ENCODE data around the gene CCNF. TPM values are rescaled to one million over a fixed set of nuclear protein-coding genes. Genes with fewer than 3 reads are reported as not detected.

The CCNF gene
- total and polyA plus RNA-seq, 9 of the 15 experiments (the other 6 are each of a cell fraction or from before 2014, with no cell fraction given), result 4.1 to 70.1 (median 29.5) TPM

DNA sequence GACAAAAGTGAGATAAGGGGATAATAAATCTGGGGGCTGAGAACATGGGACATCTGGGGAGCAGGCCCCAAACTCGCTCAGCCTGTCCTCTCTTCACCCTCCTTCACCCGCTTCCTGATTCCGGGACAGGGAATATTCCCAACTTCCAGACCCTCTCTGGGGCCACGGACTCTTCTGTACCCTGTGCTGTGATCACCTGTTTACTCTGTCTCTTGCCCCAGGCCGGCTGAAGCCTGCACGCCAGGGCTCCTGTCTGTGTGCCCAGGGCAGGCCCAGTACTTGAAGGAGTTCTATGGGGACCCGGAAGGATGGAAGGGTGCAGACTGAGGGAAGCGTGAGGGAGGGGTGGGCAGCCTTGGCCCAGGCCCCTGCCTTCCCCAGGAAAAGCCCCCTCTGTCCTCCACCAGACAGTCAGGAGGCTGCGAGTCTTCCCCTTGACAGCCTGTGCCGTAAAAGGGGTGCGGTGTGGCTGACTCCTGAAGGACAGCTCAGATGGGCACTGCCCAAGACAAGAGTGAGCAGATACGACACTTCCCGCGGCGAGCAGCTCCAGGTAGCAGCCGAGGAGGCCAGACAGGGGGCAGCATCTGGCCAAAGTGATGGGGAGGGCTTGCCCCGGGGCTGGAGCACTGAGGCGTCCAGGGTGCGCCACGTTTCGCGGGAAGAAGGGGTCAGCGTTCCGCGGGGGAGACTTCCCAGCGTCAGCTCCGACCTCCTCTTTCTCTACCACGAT lies 1.0 kb upstream of the CCNF start (continued):
- TF ChIP-seq, protein P1, sequence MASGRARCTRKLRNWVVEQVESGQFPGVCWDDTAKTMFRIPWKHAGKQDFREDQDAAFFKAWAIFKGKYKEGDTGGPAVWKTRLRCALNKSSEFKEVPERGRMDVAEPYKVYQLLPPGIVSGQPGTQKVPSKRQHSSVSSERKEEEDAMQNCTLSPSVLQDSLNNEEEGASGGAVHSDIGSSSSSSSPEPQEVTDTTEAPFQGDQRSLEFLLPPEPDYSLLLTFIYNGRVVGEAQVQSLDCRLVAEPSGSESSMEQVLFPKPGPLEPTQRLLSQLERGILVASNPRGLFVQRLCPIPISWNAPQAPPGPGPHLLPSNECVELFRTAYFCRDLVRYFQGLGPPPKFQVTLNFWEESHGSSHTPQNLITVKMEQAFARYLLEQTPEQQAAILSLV (tag; IDR thresholded peaks at IDR 0.05), result no peak
- TF ChIP-seq AFF4 (CRISPR knock-in tag; IDR thresholded peaks at IDR 0.05) (0 out of 2 replicates have a peak, but pooled peaks have one; percentile 18), ZNF444 (CRISPR knock-in tag; IDR thresholded peaks at IDR 0.05) (no peak), ZNF75A (CRISPR knock-in tag; IDR thresholded peaks at IDR 0.05) (no peak), ZNF384 (IDR thresholded peaks at IDR 0.05; ENCODE audit: low read depth, low read length) (peak; percentile 28; the same call in 1 of the 2 replicates), MTA3 (IDR thresholded peaks at IDR 0.05; ENCODE audit: borderline replicate concordance) (peak; percentile 60; the same call in 1 of the 2 replicates), ZEB2 (IDR thresholded peaks at IDR 0.05) (peak; percentile 70), JUND (IDR thresholded peaks at IDR 0.05; ENCODE audit: borderline replicate concordance, low read depth, low read length) (peak; percentile 57), JUND (tag; IDR thresholded peaks at IDR 0.05; ENCODE audit: borderline replicate concordance, low read depth, low read length) (no peak), SIN3A (IDR thresholded peaks at IDR 0.05; ENCODE audit: borderline replicate concordance in 2 of 2, control insufficient read depth in 1 of 2, low read depth in 2 of 2, low read length in 2 of 2) (0 out of 4 replicates have a peak, but pooled peaks of 1 of the 2 experiments have one; percentile 37), GABPB1 (CRISPR knock-in tag; IDR thresholded peaks at IDR 0.05) (0 out of 2 replicates have a peak, but pooled peaks have one; percentile 60), THAP12 (CRISPR knock-in tag; IDR thresholded peaks at IDR 0.05) (no peak), ZNF764 (CRISPR knock-in tag; IDR thresholded peaks at IDR 0.05; ENCODE audit: low read depth) (0 out of 2 replicates have a peak, but pooled peaks have one; percentile 30), YY1 (IDR thresholded peaks at IDR 0.05; ENCODE audit: borderline replicate concordance in 1 of 3, control insufficient read depth in 1 of 3, extremely low read depth in 1 of 3, insufficient read depth in 3 of 3, insufficient read length in 1 of 3, insufficient replicate concordance in 2 of 3, low read depth in 1 of 3, low read length in 2 of 3) (peak in 1 of 3 experiments; percentile 74), RBM25 (IDR thresholded peaks at IDR 0.05; ENCODE audit: low read depth, low read length, severe bottlenecking) (no peak)
- TF ChIP-seq, protein P2, sequence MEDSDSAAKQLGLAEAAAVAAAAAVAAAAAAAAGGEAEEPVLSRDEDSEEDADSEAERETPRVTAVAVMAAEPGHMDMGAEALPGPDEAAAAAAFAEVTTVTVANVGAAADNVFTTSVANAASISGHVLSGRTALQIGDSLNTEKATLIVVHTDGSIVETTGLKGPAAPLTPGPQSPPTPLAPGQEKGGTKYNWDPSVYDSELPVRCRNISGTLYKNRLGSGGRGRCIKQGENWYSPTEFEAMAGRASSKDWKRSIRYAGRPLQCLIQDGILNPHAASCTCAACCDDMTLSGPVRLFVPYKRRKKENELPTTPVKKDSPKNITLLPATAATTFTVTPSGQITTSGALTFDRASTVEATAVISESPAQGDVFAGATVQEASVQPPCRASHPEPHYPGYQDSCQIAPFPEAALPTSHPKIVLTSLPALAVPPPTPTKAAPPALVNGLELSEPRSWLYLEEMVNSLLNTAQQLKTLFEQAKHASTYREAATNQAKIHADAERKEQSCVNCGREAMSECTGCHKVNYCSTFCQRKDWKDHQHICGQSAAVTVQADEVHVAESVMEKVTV (CRISPR knock-in tag; IDR thresholded peaks at IDR 0.05), result no peak

Data from K562 (cell line).